IPS DF 4.7 (cell line): ENCODE data around the gene XPR1.

Source experiments
- DNase-seq: peaks from one replicate; pipeline ENCODE4 v3.0.0-alpha.2; 2013; ENCODE audit warnings: low spot score; ENCODE audit errors: extremely low read depth

XPR1 gene

GRCh38 chr1:180912211-180912800, 280.5 kb downstream of the XPR1 start:
- no peak for DNase-seq

- DNase-seq: no peak
These were observed 281.2 kb downstream of the XPR1 start, which contains the start of gene KIAA1614 for GRCh38 chr1:180912801-180913565. Gene KIAA1614, plus strand, starts transcription at chr1:180912897. Its CDS starts 347 bp downstream, at chr1:180913244.

- no peak for DNase-seq
These were observed 283.7 kb downstream of the XPR1 start for GRCh38 chr1:180915426-180915965.

- DNase-seq: no peak
These were observed 284.4 kb downstream of the XPR1 start for GRCh38 chr1:180916012-180916770.

GRCh38 chr1:180916771-180917170, 284.9 kb downstream of the XPR1 start:
- DNase-seq: no peak

GRCh38 chr1:180917306-180918065, 285.7 kb downstream of the XPR1 start:
- DNase-seq: no peak

- no peak for DNase-seq
These were observed 286.7 kb downstream of the XPR1 start for GRCh38 chr1:180918519-180918918.

GRCh38 chr1:180919183-180919700, 287.4 kb downstream of the XPR1 start:
- no peak for DNase-seq

- no peak for DNase-seq
These were observed 288.4 kb downstream of the XPR1 start for GRCh38 chr1:180920193-180920592.

GRCh38 chr1:180920702-180921101, 288.9 kb downstream of the XPR1 start:
- DNase-seq: no peak

GRCh38 chr1:180921386-180921785, 289.6 kb downstream of the XPR1 start:
- no peak for DNase-seq

GRCh38 chr1:180921891-180922630, 290.2 kb downstream of the XPR1 start:
- no peak for DNase-seq

GRCh38 chr1:180922631-180923015, 290.8 kb downstream of the XPR1 start:
- no peak for DNase-seq

GRCh38 chr1:180923021-180923841, 291.4 kb downstream of the XPR1 start:
- DNase-seq: peak; percentile 95

- no peak for DNase-seq
These were observed 292.1 kb downstream of the XPR1 start for GRCh38 chr1:180923887-180924286.

- no peak for DNase-seq
These were observed 293.1 kb downstream of the XPR1 start for GRCh38 chr1:180924939-180925338.

GRCh38 chr1:180925471-180926051, 293.7 kb downstream of the XPR1 start:
- no peak for DNase-seq

GRCh38 chr1:180926164-180926981, 294.6 kb downstream of the XPR1 start:
- no peak for DNase-seq
